ENCODE results near the gene ZBTB48. TPM values are rescaled to one million over a fixed set of nuclear protein-coding genes. Genes with fewer than 3 reads are reported as not detected.
A peak's percentile ranks its signal among the peaks of the same experiment; 100 is the strongest.
"Not testable (repeated sequence)": the region's sequence is repeated elsewhere in the genome, so short reads cannot be mapped to it uniquely, and the experiment has no call there.

The ZBTB48 gene
- total RNA-seq, 1 donor from 2014 or later, result 44.2 TPM

- peak; percentile 62 for TF ChIP-seq CTCF (conservative IDR thresholded peaks at IDR 0.05)
- no peak for DNase-seq (ENCODE audit: extremely low spot score, unreplicated experiment)
- no peak overlapping the region for H3K27ac Mint-ChIP-seq
- H3K9me3 Mint-ChIP-seq, result no peaks in the 10 kb centered on the region
- H3K36me3 Mint-ChIP-seq, result peaks cover under 1% of the 10 kb centered on the region
- H3K4me1 Mint-ChIP-seq (ENCODE audit: unreplicated experiment), result no peaks in the 10 kb centered on the region
- no peaks in the 10 kb centered on the region for H3K27me3 Mint-ChIP-seq
- no peak overlapping the region for H3K4me3 Mint-ChIP-seq
Observed at GRCh38 chr1:6634371-6635052, 54.7 kb downstream of the ZBTB48 start.

GRCh38 chr1:6635161-6635909, 55.5 kb downstream of the ZBTB48 start:
- DNase-seq (ENCODE audit: extremely low spot score, unreplicated experiment), result no peak
- TF ChIP-seq CTCF (conservative IDR thresholded peaks at IDR 0.05), result no peak
- no peaks in the 10 kb centered on the region for H3K27me3 Mint-ChIP-seq
- no peaks in the 10 kb centered on the region for H3K9me3 Mint-ChIP-seq
- H3K4me3 Mint-ChIP-seq, result no peak overlapping the region
- H3K4me1 Mint-ChIP-seq (ENCODE audit: unreplicated experiment), result no peaks in the 10 kb centered on the region
- peaks cover 3% of the 10 kb centered on the region for H3K36me3 Mint-ChIP-seq
- H3K27ac Mint-ChIP-seq, result no peak overlapping the region

- no peak for DNase-seq (ENCODE audit: extremely low spot score, unreplicated experiment)
- H3K27ac Mint-ChIP-seq, result no peak overlapping the region
- peak; percentile 19 for TF ChIP-seq CTCF (conservative IDR thresholded peaks at IDR 0.05)
- H3K36me3 Mint-ChIP-seq, result peaks cover 3% of the 10 kb centered on the region
- no peaks in the 10 kb centered on the region for H3K4me1 Mint-ChIP-seq (ENCODE audit: unreplicated experiment)
- no peaks in the 10 kb centered on the region for H3K27me3 Mint-ChIP-seq
- H3K9me3 Mint-ChIP-seq, result no peaks in the 10 kb centered on the region
- H3K4me3 Mint-ChIP-seq, result no peak overlapping the region
Observed at GRCh38 chr1:6635910-6636760, 56.3 kb downstream of the ZBTB48 start.

- H3K36me3 Mint-ChIP-seq; H3K27ac Mint-ChIP-seq; DNase-seq (ENCODE audit: extremely low spot score, unreplicated experiment); H3K4me3 Mint-ChIP-seq; H3K9me3 Mint-ChIP-seq; H3K4me1 Mint-ChIP-seq (ENCODE audit: unreplicated experiment); H3K27me3 Mint-ChIP-seq: not testable (repeated sequence)
Observed at GRCh38 chr1:6636778-6637177, 57.0 kb downstream of the ZBTB48 start.

GRCh38 chr1:6637770-6638169, 58.0 kb downstream of the ZBTB48 start:
- no peak for DNase-seq (ENCODE audit: extremely low spot score, unreplicated experiment)
- Mint-ChIP-seq H3K4me1 (ENCODE audit: unreplicated experiment) (no peaks in the 10 kb centered on the region), H3K27me3 (no peaks in the 10 kb centered on the region), H3K9me3 (no peaks in the 10 kb centered on the region), H3K36me3 (peaks cover 3% of the 10 kb centered on the region), H3K4me3 (no peak overlapping the region), H3K27ac (no peak overlapping the region)
- no peak for TF ChIP-seq CTCF (conservative IDR thresholded peaks at IDR 0.05)
